Measurements from ENCODE around the gene FADS2.

DNA sequence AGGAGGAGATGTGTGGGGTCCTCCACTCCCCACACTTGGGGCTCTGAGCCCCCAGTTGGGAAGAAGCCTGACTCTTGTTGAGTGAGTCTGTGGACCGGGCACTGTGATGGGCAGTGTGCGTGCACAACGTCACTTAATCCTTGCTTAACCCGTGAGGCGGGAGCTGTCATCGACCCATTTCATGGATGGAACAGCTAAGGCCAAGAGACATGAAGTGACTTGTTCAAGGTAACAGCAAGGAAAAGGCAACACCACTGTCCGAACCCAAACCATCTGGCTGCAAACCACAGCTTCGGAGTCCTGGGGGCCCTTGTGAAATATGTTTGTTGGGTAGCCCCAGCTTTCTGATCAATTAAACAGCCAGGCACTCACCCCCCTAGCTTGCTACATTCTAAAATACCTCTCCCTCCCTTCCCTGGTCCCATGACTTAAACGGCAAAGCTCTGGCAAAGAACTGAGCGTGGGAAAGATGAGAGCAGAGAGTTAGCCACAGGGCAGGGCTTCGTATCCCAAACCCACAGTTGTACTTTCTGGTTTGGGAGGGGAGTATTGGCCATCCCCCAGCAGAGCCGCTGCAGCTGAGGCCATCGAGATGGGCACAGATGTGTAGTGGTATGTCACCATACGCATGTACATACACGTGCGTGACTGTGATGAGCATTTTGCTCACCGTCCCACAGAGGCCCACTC is 26.3 kb downstream of the FADS2 start:
- TF ChIP-seq, protein P1, sequence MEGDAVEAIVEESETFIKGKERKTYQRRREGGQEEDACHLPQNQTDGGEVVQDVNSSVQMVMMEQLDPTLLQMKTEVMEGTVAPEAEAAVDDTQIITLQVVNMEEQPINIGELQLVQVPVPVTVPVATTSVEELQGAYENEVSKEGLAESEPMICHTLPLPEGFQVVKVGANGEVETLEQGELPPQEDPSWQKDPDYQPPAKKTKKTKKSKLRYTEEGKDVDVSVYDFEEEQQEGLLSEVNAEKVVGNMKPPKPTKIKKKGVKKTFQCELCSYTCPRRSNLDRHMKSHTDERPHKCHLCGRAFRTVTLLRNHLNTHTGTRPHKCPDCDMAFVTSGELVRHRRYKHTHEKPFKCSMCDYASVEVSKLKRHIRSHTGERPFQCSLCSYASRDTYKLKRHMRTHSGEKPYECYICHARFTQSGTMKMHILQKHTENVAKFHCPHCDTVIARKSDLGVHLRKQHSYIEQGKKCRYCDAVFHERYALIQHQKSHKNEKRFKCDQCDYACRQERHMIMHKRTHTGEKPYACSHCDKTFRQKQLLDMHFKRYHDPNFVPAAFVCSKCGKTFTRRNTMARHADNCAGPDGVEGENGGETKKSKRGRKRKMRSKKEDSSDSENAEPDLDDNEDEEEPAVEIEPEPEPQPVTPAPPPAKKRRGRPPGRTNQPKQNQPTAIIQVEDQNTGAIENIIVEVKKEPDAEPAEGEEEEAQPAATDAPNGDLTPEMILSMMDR (IDR thresholded peaks at IDR 0.05) = no peak
- TF ChIP-seq POLR2AphosphoS5 (IDR thresholded peaks at IDR 0.05) = no peak
- no peak for TF ChIP-seq EP300 (IDR thresholded peaks at IDR 0.05)
- TF ChIP-seq POLR2A (IDR thresholded peaks at IDR 0.05) = no peak
